ENCODE results near the gene GGACT.

DNA sequence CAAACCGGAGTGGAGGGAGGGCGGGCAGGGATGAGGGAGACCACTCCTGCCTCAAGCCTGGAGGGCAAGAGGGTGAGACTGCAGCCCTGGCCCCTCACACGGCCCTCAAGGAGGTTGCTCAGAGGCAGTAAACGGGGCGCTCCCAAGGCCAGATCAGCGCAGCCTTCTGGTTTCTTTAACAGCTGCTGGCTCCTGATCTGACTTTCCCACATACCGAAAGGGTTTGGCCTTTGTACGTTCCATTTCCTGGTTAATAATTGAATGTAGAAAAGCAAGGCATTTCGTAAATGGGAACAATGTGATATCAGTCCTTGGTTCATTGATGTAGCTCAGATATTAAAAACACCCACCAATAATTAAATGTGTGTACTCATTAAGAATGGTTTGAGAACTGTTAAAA, 71.5 kb downstream of the GGACT start:
- TF ChIP-seq, protein P1, sequence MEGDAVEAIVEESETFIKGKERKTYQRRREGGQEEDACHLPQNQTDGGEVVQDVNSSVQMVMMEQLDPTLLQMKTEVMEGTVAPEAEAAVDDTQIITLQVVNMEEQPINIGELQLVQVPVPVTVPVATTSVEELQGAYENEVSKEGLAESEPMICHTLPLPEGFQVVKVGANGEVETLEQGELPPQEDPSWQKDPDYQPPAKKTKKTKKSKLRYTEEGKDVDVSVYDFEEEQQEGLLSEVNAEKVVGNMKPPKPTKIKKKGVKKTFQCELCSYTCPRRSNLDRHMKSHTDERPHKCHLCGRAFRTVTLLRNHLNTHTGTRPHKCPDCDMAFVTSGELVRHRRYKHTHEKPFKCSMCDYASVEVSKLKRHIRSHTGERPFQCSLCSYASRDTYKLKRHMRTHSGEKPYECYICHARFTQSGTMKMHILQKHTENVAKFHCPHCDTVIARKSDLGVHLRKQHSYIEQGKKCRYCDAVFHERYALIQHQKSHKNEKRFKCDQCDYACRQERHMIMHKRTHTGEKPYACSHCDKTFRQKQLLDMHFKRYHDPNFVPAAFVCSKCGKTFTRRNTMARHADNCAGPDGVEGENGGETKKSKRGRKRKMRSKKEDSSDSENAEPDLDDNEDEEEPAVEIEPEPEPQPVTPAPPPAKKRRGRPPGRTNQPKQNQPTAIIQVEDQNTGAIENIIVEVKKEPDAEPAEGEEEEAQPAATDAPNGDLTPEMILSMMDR (IDR thresholded peaks at IDR 0.05) = no peak
- no peak for TF ChIP-seq POLR2A (IDR thresholded peaks at IDR 0.05)
- TF ChIP-seq EP300 (IDR thresholded peaks at IDR 0.05) = no peak
- TF ChIP-seq POLR2AphosphoS5 (IDR thresholded peaks at IDR 0.05) = no peak

Data from gastroesophageal sphincter (tissue), 3 donors.